Immature natural killer cell (primary cell): Measurements from ENCODE around the gene CCDC30. TPM values are rescaled to one million over a fixed set of nuclear protein-coding genes. Genes with fewer than 3 reads are reported as not detected.
"Not testable (repeated sequence)": the region's sequence is repeated elsewhere in the genome, so short reads cannot be mapped to it uniquely, and the experiment has no call there.

Experiments used
- DNase-seq, 3 donors: peaks; one replicate each; pipeline ENCODE4 v3.0.0; 2022; ENCODE audit warnings: mixed read lengths in 1 of 3
- H3K27ac Mint-ChIP-seq, 6 donors: one replicate each; pipeline ENCODE4 v1.8.0; 2020; ENCODE audit warnings: mixed read lengths in 6 of 6, mild to moderate bottlenecking in 5 of 6, inconsistent platforms in 4 of 6, moderate library complexity in 3 of 6
- H3K27me3 Mint-ChIP-seq, 3 donors: one replicate each; pipeline ENCODE4 v1.8.0; 2020 to 2021; ENCODE audit warnings: low read depth in 3 of 3, mild to moderate bottlenecking in 3 of 3, mixed read lengths in 3 of 3, moderate library complexity in 3 of 3, inconsistent platforms in 1 of 3
- H3K36me3 Mint-ChIP-seq, 3 donors: one replicate each; pipeline ENCODE4 v1.8.0; 2020; ENCODE audit warnings: mixed read lengths in 3 of 3, inconsistent platforms in 2 of 3, mild to moderate bottlenecking in 2 of 3
- H3K4me1 Mint-ChIP-seq, 2 donors: one replicate each; pipeline ENCODE4 v1.8.0; 2020; ENCODE audit warnings: inconsistent platforms in 2 of 2, mild to moderate bottlenecking in 2 of 2, mixed read lengths in 2 of 2, moderate library complexity in 1 of 2
- H3K4me3 Mint-ChIP-seq, 5 donors: one replicate each; pipeline ENCODE4 v1.8.0; 2020; ENCODE audit warnings: mild to moderate bottlenecking in 5 of 5, mixed read lengths in 5 of 5, inconsistent platforms in 3 of 5, moderate library complexity in 3 of 5
- H3K9me3 Mint-ChIP-seq, 6 donors: one replicate each; pipeline ENCODE4 v1.8.0; 2020; ENCODE audit warnings: mild to moderate bottlenecking in 6 of 6, mixed read lengths in 6 of 6, inconsistent platforms in 4 of 6, moderate library complexity in 3 of 6
- polyA plus RNA-seq, 3 donors: library from polyadenylated mRNA; unstranded; fragments of 300-500 nt; fragmentation: Illumina TruSeq; gene quantifications; one replicate each; pipeline ENCODE4 v1.2.3, GENCODE V29; 2021

Gene CCDC30
- polyA plus RNA-seq, 3 donors from 2014 or later = 2.7 TPM; not detected in 1

DNA sequence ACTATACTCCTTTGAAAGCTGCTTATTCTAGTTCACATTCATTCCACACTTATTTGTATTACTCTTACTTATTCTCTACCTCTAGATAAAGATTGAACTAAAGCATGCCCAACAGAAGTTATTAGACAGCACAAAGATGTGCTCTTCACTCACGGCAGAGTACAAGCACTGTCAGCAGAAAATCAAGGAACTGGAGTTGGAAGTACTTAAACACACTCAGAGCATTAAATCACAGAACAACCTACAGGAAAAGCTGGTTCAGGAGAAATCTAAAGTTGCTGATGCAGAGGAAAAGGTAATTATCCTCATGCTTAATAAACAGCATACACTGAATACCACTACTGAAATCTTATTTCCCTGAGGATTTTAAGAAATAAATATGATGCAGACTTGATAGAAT, 113.8 kb downstream of the CCDC30 start:
- no peak overlapping the region for H3K27ac Mint-ChIP-seq

GRCh38 chr1:42586016-42586415, 122.9 kb downstream of the CCDC30 start:
- Mint-ChIP-seq H3K9me3 (peaks cover 0 to 13% (median 9%) of the 10 kb centered on the region in 6 donors), H3K27me3 (peaks cover 0 to 1% (median 0%) of the 10 kb centered on the region in 3 donors), H3K4me3 (no peak overlapping the region), H3K4me1 (no peaks in the 10 kb centered on the region), H3K36me3 (peaks cover 45 to 52% (median 51%) of the 10 kb centered on the region in 3 donors), H3K27ac (no peak overlapping the region)
- no peak for DNase-seq

More for the DNA sequence above, 113.8 kb downstream of the CCDC30 start:
- no peak overlapping the region for H3K4me3 Mint-ChIP-seq
- no peak for DNase-seq
- H3K36me3 Mint-ChIP-seq = peaks cover 0 to 7% (median 0%) of the 10 kb centered on the region in 3 donors
- no peaks in the 10 kb centered on the region for H3K4me1 Mint-ChIP-seq
- no peaks in the 10 kb centered on the region for H3K9me3 Mint-ChIP-seq
- H3K27me3 Mint-ChIP-seq = peaks cover 0 to 3% (median 0%) of the 10 kb centered on the region in 3 donors

DNA sequence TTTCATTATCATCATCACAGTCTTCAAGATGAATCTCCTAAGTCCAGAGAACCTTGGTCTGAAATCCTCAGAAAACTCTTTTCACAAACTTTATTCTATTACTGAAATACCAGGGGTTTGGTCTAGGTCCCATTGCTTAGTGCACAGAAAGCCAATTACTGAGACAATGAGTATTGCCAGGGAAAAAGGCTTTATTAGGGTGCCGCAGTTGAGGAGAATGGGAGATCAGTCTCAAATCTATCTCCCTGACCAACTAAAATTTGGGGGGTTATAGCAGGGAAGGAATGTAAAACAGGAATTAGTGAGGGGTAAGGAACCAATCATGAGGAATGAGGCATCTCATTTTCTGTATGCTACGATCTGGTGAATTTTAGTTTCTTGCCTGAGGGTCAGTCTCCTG, 124.7 kb downstream of the CCDC30 start:
- Mint-ChIP-seq H3K36me3 (peaks cover 41 to 57% (median 43%) of the 10 kb centered on the region in 3 donors), H3K27me3 (peaks cover 0 to 1% (median 0%) of the 10 kb centered on the region in 3 donors), H3K4me1 (no peaks in the 10 kb centered on the region), H3K4me3 (no peak overlapping the region), H3K9me3 (peaks cover 0 to 13% (median 9%) of the 10 kb centered on the region in 6 donors), H3K27ac (no peak overlapping the region)
- no peak for DNase-seq

- peaks cover 31 to 40% (median 32%) of the 10 kb centered on the region in 3 donors for H3K36me3 Mint-ChIP-seq
- no peaks in the 10 kb centered on the region for H3K4me1 Mint-ChIP-seq
- no peak overlapping the region for H3K27ac Mint-ChIP-seq
- H3K9me3 Mint-ChIP-seq = peaks cover 0 to 5% (median 3%) of the 10 kb centered on the region in 6 donors
- H3K4me3 Mint-ChIP-seq = no peak overlapping the region
- DNase-seq = no peak
- H3K27me3 Mint-ChIP-seq = peaks cover 0 to 3% (median under 1%) of the 10 kb centered on the region in 3 donors
Measured at GRCh38 chr1:42592811-42593210, 129.7 kb downstream of the CCDC30 start.

DNA sequence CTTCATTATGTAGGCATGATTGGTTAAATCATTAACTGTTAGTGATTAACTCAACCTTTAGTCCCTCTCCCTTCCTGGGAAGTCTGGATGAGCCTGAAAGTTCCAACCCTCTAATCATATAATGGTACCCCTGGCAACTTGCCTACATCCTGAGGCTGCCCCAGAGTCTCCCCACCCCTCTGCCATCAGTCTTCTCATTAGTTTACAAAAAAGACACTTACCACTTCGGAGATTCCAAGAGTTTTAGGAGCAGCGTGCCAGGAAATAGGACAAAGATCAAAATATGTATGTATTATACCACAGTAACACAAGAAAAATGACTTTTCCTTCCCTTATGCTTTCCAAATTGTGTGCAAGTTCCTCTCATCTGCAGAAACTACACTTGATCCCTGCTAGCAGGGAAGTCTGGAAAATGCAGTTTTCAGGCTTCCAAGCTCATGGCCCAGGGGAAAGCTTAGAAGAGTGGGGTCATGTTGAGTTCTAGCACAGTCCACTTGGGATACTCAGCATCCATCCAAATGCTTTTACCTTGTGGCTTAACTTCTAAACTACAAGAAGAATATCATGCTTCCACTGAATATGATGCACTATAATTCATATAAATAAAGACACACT, 130.5 kb downstream of the CCDC30 start:
- H3K27ac Mint-ChIP-seq = no peak overlapping the region
- peaks cover 24 to 32% (median 27%) of the 10 kb centered on the region in 3 donors for H3K36me3 Mint-ChIP-seq
- H3K27me3 Mint-ChIP-seq = peaks cover 0 to 3% (median 0%) of the 10 kb centered on the region in 3 donors
- no peaks in the 10 kb centered on the region for H3K9me3 Mint-ChIP-seq
- no peak for DNase-seq
- no peak overlapping the region for H3K4me3 Mint-ChIP-seq
- no peaks in the 10 kb centered on the region for H3K4me1 Mint-ChIP-seq

GRCh38 chr1:42601472-42601871, 138.4 kb downstream of the CCDC30 start:
- Mint-ChIP-seq H3K27ac (no peak overlapping the region), H3K36me3 (peaks cover 0 to 8% (median 8%) of the 10 kb centered on the region in 3 donors)

GRCh38 chr1:42613803-42614131, 150.7 kb downstream of the CCDC30 start:
- no peak overlapping the region for H3K4me3 Mint-ChIP-seq
- H3K36me3 Mint-ChIP-seq = peaks cover 0 to 4% (median 0%) of the 10 kb centered on the region in 3 donors
- H3K9me3 Mint-ChIP-seq = no peaks in the 10 kb centered on the region
- DNase-seq = no peak
- H3K27me3 Mint-ChIP-seq = peaks cover 0 to 2% (median 0%) of the 10 kb centered on the region in 3 donors
- no peaks in the 10 kb centered on the region for H3K4me1 Mint-ChIP-seq
- H3K27ac Mint-ChIP-seq = no peak overlapping the region

More at GRCh38 chr1:42601472-42601871, 138.4 kb downstream of the CCDC30 start:
- Mint-ChIP-seq H3K9me3 (no peaks in the 10 kb centered on the region), H3K27me3 (peaks cover 0 to 3% (median 0%) of the 10 kb centered on the region in 3 donors), H3K4me1 (no peaks in the 10 kb centered on the region), H3K4me3 (no peak overlapping the region)
- no peak for DNase-seq

GRCh38 chr1:42618866-42619265, 155.8 kb downstream of the CCDC30 start:
- no peak for DNase-seq
- peaks cover 0 to 4% (median 0%) of the 10 kb centered on the region in 3 donors for H3K36me3 Mint-ChIP-seq
- H3K27ac Mint-ChIP-seq = no peak overlapping the region
- H3K9me3 Mint-ChIP-seq = no peaks in the 10 kb centered on the region
- no peaks in the 10 kb centered on the region for H3K27me3 Mint-ChIP-seq
- H3K4me3 Mint-ChIP-seq = no peak overlapping the region
- no peaks in the 10 kb centered on the region for H3K4me1 Mint-ChIP-seq

GRCh38 chr1:42620307-42620706, 157.2 kb downstream of the CCDC30 start:
- DNase-seq = no peak
- Mint-ChIP-seq H3K27me3 (peaks cover 0 to 5% (median 2%) of the 10 kb centered on the region in 3 donors), H3K4me3 (no peak overlapping the region), H3K9me3 (no peaks in the 10 kb centered on the region), H3K4me1 (no peaks in the 10 kb centered on the region), H3K36me3 (no peaks in the 10 kb centered on the region), H3K27ac (no peak overlapping the region)

DNA sequence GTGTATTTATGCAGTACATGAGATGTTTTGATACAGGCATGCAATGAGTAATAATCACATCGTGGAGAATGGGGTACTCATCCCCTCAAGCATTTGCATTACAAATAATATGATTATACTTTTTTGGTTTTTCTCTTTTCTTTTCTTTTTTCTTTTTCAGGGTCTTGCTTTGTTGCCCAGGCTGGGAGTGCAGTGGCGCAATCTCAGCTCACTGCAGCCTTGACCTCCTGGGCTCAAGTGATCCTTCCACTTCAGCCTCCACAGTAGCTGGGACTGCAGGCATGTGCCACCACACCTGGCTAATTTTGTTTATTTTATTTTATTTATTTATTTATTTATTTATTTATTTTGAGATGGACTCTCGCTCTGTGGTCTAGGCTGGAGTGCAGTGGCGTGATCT, 158.1 kb downstream of the CCDC30 start:
- H3K27ac Mint-ChIP-seq, H3K9me3 Mint-ChIP-seq, H3K27me3 Mint-ChIP-seq, H3K4me3 Mint-ChIP-seq, H3K4me1 Mint-ChIP-seq, DNase-seq, H3K36me3 Mint-ChIP-seq: not testable (repeated sequence)

DNA sequence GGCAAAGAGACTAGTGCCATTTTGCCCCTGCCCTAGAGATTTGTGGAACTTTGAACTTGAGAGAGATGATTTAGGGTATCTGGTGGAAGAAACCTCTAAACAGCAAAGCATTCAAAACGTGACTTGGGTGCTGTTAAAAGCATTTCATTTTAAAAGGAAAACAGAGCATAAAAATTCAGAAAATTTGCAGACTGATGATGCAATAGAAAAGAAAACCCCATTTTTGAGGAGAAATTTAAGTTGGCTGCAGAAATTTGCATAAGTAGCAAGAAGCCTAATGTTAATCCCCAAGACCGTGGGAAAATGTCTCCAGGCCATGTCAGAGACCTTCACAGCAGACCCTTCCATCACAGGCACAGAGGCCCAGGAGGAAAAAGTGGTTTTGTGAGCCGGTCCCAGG, 164.1 kb downstream of the CCDC30 start:
- H3K27ac Mint-ChIP-seq = not testable (repeated sequence)

DNA sequence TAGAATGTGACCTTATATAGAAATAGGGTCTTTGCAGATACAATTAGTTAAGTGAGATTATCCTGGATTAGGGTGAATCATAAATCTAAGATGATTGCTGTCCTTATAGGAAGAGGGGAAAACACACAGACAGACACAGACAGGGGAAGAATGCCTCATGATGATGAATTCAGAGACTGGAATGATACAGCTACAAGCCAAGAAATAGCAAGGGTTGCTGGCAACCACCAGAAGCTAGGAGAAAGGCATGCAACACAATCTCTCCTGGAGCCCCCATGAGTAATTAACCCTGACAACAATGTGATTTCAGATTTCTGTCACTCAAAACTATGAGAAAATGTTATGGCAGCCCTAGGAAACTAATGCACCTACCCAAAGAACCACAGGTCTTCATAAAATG, 176.0 kb downstream of the CCDC30 start:
- Mint-ChIP-seq H3K4me3 (no peak overlapping the region), H3K27me3 (peaks cover 0 to 2% (median 0%) of the 10 kb centered on the region in 3 donors), H3K4me1 (no peaks in the 10 kb centered on the region), H3K27ac (no peak overlapping the region), H3K36me3 (peaks cover 0 to 6% (median 5%) of the 10 kb centered on the region in 3 donors), H3K9me3 (no peaks in the 10 kb centered on the region)
- no peak for DNase-seq

More for the DNA sequence above, 164.1 kb downstream of the CCDC30 start:
- not testable (repeated sequence) for H3K4me1 Mint-ChIP-seq, H3K27me3 Mint-ChIP-seq, DNase-seq, H3K9me3 Mint-ChIP-seq, H3K36me3 Mint-ChIP-seq, H3K4me3 Mint-ChIP-seq

- peaks cover 0 to 6% (median 2%) of the 10 kb centered on the region in 3 donors for H3K27me3 Mint-ChIP-seq
- no peak overlapping the region for H3K4me3 Mint-ChIP-seq
- no peaks in the 10 kb centered on the region for H3K4me1 Mint-ChIP-seq
- H3K27ac Mint-ChIP-seq = no peak overlapping the region
- H3K36me3 Mint-ChIP-seq = peaks cover 18 to 35% (median 23%) of the 10 kb centered on the region in 3 donors
- no peaks in the 10 kb centered on the region for H3K9me3 Mint-ChIP-seq
- DNase-seq = no peak
Measured at GRCh38 chr1:42646056-42646455, 183.0 kb downstream of the CCDC30 start.

DNA sequence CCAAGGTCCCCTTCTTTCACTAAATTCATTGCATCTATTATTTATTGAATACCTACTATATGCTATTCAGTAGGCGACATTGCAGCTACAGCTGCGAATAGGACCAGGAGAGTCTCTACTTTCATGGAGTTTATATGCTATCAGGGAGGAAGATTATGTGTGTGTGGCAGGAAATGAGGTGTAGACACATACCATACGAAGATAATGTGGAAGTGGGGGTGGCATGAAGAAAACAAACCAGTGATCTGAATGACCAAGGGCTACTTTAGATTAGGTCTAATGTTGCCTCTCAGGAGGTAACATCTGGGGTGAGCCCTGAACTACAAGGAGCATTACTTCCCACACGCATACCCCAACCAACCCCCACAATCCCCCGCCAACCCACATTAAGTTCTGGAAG, 194.1 kb downstream of the CCDC30 start:
- peak overlapping the region; percentile 90 to 98 (median 97) for H3K27ac Mint-ChIP-seq
- H3K9me3 Mint-ChIP-seq = no peaks in the 10 kb centered on the region
- H3K27me3 Mint-ChIP-seq = peaks cover 0 to 7% (median 2%) of the 10 kb centered on the region in 3 donors
- peak overlapping the region; percentile 98 to 100 (median 99) for H3K4me3 Mint-ChIP-seq
- H3K36me3 Mint-ChIP-seq = peaks cover 0 to 16% (median 7%) of the 10 kb centered on the region in 3 donors
- no peak for DNase-seq
- H3K4me1 Mint-ChIP-seq = peaks cover 36 to 50% of the 10 kb centered on the region in 2 donors
